Peyer's patch (tissue), 4 donors: ENCODE results near the gene AMBRA1.

Source experiments
- CTCF ChIP-seq, 6 experiments: fragments of 450-650 bp in 4 of 6; fragments of 200-600 bp in 2 of 6; sonication (generic) in 1 of 6; IDR thresholded peaks; one replicate each; pipeline ENCODE4 v1.5.1; 2017 to 2019; ENCODE audit warnings: antibody characterized with exemption in 6 of 6, mild to moderate bottlenecking in 3 of 6, moderate library complexity in 1 of 6
- POLR2A ChIP-seq, 2 donors: fragments of 450-650 bp; IDR thresholded peaks; one replicate each; pipeline ENCODE4 v1.5.1; 2017; ENCODE audit warnings: antibody characterized with exemption in 2 of 2, mild to moderate bottlenecking in 2 of 2, moderate library complexity in 2 of 2

DNA sequence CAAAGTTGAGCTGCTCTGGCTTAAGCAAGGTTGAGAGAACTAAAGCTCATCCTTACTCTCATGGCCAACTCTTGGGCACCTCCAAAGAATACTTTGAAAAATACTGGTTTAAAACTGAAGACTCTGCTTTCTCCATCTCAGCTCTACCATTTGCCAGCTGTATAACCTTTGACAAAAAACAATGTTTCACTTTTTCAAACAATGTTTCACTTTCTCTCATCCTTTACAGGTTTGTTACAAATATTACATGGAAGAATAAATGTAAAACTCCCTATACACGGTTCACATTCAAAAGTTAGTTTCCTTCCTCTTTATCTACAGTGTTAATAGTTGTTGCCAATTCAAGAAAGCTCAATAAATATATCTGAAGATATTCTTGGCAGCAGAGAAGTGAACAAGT is 19.2 kb downstream of the AMBRA1 start:
- TF ChIP-seq CTCF (IDR thresholded peaks at IDR 0.05): no peak
- TF ChIP-seq POLR2A (IDR thresholded peaks at IDR 0.05): no peak
